Measurements from ENCODE around the gene UBAP1L.
"Not testable (repeated sequence)": the region's sequence is repeated elsewhere in the genome, so short reads cannot be mapped to it uniquely, and the experiment has no call there.

UBAP1L gene

DNA sequence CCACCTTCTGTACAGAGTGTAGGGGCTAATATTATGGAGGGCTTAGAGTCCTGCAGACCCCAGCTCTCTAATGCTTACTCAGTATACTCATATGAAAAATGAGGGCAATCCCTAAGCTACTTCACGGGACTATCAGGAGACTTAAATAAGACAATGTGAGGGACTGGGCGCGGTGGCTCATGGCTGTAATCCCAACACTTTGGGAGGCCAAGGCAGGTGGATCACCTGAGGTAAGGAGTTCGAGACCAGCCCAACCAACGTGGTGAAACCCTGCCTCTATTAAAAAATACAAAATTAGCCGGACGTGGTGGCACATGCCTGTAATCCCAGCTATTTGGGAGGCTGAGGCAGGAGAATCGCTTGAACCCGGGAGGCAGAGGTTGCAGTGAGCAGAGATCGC is 15.2 kb downstream of the UBAP1L start:
- DNase-seq (ENCODE audit: low read depth) = not testable (repeated sequence)

DNA sequence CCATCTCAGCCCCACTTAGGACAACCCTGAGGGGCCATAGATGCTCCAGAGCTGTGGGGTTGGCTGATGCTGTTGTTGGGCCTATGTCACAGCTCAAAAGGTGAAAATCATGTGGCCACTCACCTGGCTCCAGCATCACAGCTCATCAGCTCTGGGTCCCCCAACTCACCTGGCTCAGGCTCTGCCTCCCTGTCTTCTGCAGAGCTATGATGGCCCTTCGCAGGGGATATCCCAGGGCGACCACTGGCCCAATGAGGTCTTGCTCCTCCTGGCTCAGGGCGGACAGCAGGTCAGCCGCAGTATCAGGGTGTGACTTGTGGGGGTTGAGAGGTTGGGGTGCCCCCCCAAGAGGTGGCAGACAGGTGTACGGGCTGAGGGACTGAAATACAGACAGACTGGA is 15.7 kb downstream of the UBAP1L start:
- no peak for DNase-seq (ENCODE audit: low read depth)

DNA sequence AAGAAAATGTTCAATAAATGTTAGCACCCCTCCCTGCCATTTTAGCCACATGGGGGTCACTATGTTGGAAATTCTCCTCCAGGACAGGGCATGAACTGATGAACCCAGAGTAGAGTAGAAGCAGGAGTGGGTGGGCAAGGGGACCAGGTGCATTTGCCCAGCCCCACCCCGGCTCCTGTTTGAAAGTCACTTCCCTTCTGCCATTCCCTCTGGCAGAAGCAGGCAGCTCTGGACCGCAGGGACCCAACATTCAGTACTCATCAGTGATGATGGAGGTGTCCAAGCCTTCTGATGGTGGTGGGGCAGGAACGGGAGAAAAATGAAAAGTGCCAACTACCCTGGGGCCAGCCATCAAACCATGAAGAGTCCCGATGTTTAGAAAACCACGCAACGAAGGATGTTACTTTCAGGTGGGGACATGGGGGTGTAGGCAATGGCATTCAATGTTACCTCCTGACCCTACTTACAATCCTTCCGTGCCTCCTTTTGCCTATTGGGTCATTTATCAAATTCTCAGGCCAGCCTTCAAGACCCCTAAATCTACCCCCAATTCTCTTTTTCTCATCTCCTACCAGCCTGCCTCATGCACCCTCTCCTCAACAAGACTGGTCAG is 17.2 kb downstream of the UBAP1L start:
- DNase-seq (ENCODE audit: low read depth) = no peak

DNA sequence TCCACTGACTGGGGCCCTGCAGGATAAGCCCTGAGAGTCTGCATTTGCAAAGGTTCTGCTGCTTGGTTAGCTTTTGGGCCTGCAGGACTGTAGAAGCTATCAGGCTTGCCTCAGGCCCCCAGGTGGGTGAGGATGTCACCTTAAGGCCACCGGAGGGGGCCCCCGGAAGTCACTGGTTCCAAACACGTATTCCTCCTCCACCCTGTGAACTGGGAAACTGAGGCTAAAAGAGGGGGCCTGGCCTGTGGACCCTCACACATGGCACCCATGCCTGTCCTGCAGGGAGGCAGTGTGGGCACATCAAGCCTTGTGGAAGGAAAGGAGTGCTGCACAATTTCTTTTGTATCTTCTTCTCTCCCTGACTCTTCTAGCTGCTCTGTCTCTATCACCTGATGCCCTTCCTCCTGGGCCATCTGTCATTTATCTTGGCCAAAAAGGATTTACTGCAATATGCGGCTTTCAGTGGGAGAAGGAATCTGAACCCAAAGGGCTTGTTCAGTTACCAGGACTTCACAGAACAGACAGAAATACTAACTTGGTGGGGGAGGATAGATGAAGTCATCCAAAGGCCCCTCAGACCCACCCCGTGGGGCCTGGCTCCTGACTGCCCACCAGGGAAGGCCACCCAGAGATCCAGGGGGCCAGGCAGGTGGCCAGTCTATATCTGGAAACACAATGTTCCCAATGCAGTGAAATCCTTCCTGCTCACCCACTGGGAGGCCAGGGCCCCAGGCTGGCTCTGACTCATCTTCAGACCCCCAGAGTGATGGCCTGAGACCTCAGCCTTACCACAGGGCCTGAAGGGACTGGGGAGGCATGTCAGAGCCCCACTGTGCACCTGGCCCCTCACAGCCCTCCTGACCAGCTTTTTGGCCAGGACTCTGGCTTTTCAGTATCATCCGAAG is 18.3 kb downstream of the UBAP1L start:
- DNase-seq (ENCODE audit: low read depth) = no peak

DNA sequence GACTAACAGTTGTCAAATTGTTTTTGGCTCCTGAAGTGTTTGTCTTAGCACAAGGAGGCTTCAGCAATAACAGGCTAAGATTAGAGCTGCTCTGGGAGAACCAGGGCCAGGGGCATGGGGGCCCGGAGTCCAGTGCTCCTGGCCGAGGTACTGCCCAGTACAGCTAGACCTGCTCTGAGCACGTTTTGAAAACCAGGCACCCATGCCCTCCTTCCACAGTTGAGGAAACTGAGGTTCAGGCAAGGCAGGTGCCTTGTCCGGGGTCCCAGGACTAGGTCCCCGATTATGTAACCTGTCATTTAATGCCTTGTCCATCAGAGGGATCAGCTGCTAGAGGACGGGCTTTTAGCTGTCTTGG is 19.3 kb downstream of the UBAP1L start:
- no peak for DNase-seq (ENCODE audit: low read depth)

DNA sequence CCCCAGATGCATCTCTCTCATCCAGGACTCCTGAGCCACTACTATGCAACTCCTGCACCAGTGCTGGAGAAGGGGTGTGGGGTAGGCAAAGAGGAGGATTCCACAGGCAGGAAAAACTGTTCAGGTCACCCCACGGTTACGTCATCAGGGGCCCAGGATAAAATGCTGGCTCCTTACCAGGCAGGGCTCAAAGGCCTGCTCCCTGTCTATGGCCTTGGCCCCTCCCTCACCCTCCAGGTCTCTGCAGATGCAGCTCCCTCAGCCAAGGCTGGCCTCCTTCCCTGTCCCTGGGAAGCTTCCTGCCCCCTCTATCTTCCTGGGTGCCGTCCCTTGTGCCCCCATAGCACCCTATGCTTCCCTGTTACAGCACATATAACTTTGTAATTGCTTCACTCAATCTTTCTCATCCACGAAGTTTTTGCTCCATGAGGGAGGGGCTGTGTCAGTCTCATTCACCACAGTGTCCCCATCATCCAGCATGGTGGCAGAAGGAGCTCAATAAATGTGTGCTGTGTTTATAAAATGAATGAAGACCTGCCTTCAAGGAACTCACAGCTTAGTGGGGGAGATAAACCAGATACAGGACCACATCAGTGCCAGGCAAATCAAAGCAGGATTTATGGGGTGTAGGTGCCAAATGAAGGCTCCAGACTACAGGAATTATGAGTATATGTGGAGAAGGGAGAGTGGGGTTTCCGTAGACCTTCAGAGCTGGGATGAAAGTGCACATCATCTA is 19.8 kb downstream of the UBAP1L start:
- no peak for DNase-seq (ENCODE audit: low read depth)

DNA sequence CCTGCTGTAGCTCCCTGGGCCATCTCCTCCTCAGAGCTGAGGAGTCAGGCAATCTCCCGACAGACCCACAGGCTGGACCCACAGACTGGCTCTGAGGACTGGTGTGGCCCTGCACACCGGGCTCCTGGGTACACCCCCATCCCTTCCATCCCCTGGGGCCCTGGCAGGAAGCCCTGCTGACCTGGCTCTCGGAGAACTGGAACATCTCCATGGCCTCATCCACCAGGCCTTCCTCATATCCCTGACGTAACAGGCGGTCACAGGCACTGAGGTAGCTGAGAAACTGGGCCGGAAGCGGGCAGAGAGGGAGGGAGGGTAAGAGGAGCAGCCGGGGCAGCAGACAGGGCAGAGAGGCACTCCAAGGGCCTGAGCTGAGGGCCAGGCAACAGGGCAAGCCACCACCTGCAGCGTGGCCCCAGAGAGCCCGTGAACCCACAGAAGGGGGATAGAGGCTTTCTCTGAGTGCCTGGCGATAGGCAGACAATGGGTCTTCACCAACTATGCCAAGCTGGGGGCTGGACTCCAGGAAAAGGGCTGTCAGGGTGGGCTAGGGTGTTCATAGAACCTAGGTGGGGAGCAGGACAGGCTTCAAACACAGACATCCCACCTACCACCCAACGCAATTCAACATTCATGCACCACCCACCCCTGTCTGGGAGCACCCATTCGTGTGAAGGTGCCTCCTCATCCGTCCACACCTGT is 20.6 kb downstream of the UBAP1L start:
- DNase-seq (ENCODE audit: low read depth) = no peak

DNA sequence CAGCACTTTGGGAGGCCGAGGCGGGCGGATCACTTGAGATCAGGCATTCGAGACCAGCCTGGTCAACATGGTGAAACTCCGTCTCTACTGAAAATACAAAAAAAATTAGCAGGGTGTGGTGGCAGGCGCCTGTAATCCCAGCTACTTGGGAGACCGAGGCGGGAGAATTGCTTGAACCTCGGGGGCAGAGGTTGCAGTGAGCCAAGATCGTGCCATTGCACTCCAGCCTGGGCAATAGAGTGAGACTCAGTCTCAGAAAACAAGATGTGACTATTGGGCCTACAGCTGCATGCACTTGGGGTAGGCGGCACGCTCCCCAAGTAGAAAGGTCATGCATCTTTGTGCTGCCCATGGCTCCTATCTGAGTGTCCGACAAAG is 21.2 kb downstream of the UBAP1L start:
- not testable (repeated sequence) for DNase-seq (ENCODE audit: low read depth)

DNA sequence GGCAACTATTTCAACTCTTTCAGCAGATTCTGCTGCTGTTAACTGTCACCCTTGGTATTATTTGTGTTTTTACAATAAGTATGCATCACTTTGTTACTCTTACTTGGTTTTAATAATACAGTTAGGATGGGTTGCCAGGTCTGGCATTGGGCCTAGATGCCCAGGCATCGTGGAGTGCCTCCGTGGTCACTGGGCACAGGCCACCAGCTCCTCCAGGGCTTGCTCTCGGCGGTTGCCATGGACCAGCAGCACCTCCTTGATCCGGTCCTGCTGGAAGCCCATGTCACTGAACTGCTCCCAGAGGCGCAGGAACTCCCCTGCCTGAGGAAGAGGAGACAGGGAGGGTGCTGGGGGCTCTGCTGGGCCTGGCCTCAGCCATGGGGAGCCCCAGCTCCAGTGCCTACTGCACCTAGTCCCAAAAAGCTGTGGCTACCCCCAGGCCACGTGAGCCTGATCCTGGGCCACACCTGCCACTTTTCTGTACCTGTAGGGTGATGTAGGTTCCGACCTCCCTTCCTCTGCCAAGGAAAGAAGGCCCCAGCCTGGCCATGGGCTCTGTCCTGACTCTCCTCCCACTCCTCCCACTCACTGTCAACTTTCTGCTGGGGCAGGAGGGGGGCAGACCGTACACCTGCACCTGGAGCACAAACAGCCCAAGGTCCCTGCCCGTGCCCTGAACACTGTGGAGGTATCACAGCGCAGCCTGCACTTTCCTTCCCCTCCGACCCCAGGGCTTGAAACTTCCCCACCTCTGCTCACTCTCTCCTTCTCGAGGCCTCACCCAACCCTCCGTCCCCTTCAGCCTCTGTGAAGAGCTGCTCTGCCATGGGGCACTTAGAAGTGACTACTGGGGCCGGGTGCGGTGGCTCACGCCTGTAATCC is 21.8 kb downstream of the UBAP1L start:
- no peak for DNase-seq (ENCODE audit: low read depth)

DNA sequence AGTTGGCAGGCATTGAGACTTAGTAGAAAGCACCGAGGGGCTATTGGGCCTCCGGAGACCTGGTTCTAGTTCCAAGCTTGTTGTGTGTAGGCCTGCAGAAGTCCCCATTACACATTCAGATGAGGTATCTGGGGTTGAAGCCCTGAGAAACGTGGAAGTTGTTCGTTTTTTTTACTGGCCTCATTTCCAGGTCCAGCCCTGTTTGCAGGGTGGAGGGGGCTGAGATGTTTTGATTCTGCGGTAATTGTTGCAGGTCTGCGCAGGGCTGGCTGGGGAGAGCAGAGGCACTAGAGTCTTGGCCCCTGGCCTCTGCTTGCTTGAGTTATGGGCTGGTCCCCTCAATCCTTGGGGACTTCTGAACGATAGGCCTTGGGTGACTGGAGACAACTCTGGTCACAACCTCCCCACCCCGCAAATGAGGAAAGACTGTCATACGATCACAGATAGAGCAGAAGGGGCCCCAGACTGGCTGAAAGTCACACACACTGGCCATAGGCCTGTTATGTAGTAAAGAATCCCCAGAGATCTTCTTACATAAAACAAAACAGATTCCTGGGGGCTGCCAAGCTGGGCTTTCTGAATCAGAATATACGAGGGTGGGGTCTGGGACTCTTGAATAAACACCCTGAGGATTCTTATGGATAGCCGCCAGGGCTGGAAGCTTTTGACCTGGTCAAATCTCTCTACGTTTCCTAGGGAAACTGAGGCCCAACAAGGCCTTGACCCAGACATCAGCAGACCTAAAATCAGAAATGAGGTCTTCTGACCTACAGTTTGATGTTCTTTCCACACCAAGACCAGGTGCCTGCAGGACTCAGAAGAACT is 22.8 kb downstream of the UBAP1L start:
- DNase-seq (ENCODE audit: low read depth) = no peak

DNA sequence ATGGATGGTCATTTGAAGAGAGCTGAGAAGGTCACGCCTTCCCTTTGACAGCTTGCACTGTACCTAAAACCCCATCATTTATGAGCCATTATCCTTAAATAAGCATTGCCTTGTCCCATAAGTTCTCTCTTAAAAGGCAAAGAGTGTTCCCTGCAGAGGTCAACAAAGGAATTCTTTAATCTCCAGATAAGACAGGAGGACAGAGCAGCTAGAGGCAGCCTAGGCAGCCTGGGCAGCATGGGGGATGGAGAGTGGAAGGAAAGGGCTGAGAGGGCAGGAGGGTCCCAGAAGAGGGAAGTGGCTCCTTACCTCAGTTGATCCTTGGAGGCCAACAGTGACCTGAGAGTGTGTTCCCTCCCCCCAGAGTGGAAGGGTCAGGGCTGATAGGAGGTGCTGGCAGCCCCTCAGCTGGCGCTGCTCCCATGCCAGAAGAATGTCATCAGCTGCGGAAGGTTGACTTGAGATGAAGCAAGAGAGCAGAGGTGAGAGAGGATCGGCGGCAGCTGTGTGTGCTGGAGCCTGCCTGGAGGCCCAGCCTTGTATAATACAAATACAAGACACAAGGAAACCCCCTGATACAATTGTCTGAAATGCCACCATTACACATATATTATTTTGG is 25.7 kb downstream of the UBAP1L start:
- DNase-seq (ENCODE audit: low read depth) = no peak

DNA sequence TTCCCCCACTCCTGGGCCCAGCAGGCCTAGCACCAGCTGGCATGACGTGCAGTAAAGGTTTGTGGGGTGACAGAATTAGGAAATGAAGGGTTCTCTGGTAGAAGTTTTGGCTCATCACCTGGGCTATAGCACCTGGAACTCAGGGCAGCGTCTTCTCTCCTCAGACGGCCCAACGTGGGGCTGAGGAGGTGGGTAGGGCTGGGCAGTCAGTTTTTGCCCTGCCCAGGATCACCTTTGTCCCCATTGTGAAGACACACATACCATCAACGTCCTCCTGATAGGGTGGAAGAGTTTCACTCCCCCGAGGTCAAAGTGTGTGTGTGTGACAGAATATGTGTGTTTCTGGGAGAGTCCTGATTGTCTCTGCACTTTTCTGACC is 26.4 kb downstream of the UBAP1L start:
- DNase-seq (ENCODE audit: low read depth) = no peak

DNA sequence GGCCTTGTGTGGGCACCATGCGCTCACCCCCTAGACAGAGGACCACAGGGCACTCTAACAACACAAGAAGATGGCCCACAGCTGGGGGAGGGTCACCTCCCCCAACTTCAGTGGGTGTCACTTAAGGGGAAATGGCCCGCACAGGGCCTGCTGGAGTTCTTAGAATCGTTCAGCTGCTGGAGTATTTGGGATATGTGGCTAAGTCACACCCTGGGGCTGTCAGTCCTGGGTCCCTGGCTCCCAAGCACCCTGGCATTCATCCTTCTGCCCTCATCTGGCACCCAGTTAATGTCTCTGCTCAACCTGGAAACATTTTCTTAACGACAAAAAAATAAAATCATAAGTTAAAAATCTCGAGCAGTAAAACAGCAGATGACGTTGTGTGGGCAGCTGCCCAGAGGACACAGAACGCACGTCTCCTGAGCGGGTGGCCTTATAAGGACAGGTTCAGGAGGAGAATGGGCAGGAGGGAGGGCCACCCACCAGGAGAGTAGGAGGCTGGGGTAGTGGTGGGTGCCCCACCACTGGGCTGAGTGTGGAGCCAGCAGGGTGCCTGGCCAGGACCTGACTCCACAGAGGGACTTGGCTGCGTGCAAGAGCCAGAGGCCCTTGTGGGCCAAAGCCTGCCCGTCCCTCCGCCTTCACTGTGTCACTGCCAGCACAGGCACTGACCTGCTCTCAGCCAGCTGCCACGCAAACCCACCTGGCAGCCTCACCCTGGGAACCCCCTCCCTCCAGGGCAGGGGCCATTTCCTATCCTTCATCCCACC is 26.9 kb downstream of the UBAP1L start:
- no peak for DNase-seq (ENCODE audit: low read depth)

DNA sequence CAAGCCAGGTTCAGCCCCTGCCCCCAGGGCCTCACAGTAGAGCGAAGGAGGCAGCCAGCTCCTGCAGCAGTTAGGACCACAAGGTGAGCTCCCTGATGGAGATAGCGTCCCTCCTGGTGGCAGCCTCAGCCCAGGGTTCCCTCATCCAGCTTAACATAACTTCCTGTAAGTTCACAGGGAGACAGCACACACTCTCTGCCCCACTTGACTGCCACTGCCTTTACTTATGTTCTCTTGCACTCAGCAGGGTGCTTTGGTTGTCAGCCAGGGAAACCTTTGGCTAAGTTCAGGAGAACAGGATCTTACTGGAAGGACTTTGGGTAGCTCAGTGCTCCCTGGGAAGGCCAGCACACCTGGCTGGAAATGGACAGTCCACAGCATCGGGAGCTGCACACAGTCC is 27.6 kb downstream of the UBAP1L start:
- no peak for DNase-seq (ENCODE audit: low read depth)

DNA sequence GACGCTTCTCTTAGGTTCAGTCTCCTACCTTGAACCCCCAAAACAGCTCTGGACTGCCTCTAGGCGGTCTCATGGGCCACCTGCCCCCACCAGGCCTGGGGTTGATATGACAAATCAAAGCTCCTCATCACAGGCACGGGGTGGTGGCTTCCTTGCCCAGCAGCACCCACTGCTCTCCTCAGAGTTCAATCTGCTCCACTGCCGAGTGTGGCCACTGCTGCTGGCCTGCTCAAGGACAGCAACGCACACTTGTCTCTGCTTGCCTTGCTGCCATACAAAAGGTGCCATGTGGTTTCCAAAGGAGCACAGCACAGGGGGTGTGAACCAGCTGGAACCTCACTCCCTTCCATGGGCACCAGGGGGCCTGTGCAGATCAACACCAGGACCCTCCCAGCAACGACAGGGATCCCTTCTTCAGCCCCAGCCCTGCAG is 28.3 kb downstream of the UBAP1L start:
- no peak for DNase-seq (ENCODE audit: low read depth)

DNA sequence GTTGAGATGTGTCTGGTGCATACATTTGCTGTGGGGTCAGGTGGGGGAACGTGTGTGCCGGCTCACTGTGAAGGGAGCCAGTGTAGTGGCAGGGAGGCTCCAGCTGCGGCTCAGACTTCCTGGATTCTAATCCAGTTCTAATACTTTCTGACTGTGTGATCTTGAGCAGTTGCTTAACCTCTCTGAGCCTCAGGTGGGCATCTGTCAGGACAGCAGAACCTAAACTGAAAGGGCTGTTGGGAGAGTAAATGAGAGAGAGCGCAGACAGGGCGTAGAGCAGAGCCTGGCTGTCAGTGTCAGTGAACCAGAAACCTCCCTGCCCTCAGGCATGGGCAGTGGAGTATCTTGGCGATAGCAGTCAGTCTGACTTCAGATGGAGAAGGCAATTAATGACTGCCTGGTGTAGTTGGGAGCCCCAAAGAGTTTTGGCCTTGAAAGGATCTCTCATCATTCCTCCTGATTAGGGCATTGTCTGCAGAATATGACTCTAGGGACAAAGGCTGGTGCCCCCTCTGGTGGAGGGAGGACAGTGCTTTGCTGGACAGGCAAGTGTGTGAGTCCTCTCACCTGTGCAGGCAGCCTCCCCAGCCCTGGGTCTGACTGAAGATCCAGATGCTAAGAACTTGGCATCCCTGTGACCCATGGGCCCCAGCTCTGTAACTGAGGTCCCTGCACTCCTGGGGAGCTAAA is 28.9 kb downstream of the UBAP1L start:
- no peak for DNase-seq (ENCODE audit: low read depth)

DNA sequence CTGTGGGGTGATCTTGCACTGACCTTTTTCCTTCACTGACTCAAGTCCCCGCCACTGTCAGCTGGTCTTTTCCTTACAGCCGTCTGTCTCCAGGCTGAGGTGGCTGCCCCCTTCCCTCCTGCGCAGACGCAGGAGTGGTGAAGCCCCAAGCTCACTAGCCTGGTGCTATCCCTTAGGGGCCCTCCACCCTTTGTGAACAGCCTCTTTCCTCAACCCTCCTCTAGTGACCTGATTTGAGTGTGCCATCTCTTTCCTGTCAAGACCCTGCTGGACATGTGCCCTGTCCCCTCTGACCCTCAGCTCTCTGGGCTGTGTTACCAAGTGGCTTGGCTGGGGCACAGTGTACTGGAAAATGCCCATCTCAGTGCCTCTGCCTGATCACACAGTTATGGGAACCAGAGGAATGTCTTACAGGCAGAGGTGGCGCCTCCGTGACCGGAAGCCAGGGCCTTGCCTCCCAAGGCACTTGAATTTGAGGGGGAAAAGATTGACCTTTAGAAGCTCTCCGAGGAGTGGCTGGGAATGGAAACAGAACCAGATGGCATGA is 29.7 kb downstream of the UBAP1L start:
- DNase-seq (ENCODE audit: low read depth) = no peak

DNA sequence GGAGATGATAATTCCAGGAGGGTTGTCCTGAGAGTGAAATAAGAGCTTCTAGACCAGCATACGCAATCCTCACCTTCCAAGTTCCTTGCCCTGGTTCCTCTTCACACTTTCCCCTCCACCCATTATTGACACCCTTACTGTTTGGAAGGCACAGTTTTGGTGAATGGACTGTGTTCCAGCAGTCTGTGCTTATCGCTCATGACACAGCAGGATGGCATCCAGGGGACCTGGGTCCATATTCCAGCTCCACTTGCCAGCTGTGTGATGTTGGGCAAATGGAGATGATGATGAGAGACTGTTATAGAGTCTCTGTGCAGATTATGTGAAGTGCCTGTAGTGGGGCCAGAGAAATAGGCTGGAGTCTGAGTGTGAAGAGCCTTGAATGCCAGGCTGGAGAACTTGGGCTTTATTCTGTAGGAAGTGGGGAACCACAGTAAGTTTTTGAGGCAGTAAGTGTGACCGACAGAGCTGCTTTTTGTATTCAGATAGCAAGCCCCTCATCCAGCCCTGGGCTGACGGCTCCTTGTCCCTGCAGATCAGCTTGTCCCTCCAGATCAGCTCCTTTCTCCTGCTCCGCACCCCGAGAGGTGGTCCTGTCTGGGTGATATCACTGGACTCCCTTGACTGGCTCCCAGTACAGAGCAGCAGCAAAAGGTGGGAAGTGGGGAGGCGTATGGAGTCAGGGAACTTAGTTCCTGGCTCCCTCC is 30.3 kb downstream of the UBAP1L start:
- no peak for DNase-seq (ENCODE audit: low read depth)
